SK-MEL-5 (cell line): ENCODE results near the gene BMX. TPM values are rescaled to one million over a fixed set of nuclear protein-coding genes. Genes with fewer than 3 reads are reported as not detected.

ENCODE experiments used
- DNase-seq: peaks from one replicate; pipeline ENCODE4 v3.0.0-alpha.2; 2016; ENCODE audit warnings: low read depth, low spot score
- in situ Hi-C: cut with HindIII; loops from 2 replicates; pipeline ENCODE4 v1.10.0; 2016; ENCODE audit warnings: low sequenced_read_pairs, high pct_unique_total_duplicates, low pct_unique_long_range_greater_than_20kb
- polyA plus RNA-seq, 2 experiments: library from polyadenylated mRNA; depleted of rRNA; stranded (reverse); fragments of >200 nt; gene quantifications; 2 replicates each; pipeline ENCODE4 v1.2.3, GENCODE V29; 2015
- total RNA-seq: library from RNA; depleted of rRNA; stranded (reverse); fragments of >200 nt; shearing (Covaris generic); gene quantifications from 2 replicates; pipeline ENCODE4 v1.2.3, GENCODE V29; 2014; rRNA removed

BMX gene
- total RNA-seq, result 0.32 and 0.40 TPM in 2 replicates
- 0.18 and 0.32 TPM in 2 replicates for polyA plus RNA-seq (2015; cell fraction: cytosol; rRNA removed)
- 0.65 TPM in 1 of 2 replicates, not detected in the other for polyA plus RNA-seq (2015; cell fraction: nucleus; rRNA removed)

DNA sequence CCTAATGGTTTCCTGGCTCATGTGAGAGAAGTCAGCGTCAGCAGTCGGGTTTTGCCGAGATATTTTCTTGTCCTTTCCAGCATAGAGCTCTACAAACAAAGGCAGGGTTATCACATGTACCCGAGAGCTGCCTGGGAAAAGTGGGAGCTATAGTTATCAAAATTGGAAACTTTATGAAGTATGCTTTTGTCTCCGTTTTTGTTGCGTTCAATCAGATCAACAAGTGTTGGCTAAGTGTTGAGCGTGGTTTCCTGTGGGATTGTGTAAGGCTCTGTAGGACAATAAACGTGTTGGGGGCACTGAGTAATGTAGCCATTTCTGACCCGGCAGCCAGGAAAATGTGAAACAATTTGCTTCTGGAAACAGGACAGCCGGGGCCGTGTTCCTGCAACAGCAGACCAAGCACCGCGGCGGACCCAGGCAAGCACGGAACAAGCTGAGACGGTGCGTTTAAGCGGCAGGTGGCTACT is at the start of gene BMX:
BMX (plus strand) TSS at position 311 of the 470 bp plus-strand sequence. CDS start 7,547 bp downstream, outside the sequence.
- in situ Hi-C loops, result no loop called here
- no peak for DNase-seq

DNA sequence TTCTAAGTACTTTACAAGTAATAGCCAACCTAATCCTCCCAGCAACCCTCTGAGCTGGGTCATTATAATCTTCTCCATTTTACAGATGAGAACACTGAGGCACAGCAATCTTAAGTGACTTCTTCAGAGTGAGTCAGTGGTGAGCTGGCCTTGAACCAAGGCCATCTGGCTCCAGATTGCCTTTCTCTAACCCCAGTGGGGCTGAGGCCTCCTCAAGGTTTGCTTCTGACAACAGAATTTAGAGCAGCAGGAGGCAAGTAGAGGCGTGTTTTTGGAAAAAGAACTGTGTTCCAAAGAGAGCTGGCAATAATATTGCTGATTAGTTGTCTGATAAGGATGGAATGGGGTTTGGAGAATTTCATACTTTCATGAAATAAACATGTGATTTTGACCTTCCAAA is 48.7 kb upstream of the BMX start:
- in situ Hi-C loops, result no loop called here
- no peak for DNase-seq

DNA sequence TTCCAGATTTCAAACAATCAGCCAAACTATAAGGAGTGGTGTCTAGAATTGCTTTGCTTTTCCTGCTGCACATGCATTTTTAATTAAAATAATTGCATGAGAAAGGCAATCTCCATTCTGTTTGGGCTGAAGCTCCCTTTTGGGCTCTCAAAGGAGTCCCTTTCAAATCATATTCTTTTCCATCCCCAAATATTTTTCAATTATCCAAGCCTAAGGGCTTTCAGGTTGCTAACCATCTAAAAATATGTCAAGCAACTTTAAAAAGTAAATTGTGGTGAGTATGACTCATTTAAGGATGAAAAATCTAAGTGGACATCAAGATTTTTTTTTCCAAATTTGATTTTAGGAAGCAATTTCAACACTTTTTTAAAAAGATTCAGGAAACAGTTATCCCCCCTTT is 35.9 kb upstream of the BMX start:
- in situ Hi-C loops, result no loop called here
- DNase-seq, result no peak

DNA sequence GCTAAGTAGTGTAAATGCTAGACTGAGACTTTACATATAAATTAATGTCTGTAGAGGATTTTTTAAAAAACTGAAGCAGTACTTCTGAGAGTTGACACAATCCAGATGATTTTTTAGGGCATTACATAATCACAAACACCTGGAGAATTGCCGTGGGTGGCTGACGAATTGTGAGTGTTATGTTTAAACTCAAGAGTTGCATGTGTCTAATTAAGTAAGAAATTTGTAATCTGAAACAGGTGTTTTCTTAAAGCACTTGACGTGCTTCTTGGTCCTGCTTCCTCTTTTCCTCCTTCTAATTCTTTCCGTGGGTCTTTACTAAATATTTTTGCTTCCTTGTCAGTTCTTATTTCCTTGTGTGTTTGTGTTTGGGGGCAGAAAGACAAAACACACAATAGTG is 35.3 kb upstream of the BMX start:
- in situ Hi-C loops, result no loop called here

DNA sequence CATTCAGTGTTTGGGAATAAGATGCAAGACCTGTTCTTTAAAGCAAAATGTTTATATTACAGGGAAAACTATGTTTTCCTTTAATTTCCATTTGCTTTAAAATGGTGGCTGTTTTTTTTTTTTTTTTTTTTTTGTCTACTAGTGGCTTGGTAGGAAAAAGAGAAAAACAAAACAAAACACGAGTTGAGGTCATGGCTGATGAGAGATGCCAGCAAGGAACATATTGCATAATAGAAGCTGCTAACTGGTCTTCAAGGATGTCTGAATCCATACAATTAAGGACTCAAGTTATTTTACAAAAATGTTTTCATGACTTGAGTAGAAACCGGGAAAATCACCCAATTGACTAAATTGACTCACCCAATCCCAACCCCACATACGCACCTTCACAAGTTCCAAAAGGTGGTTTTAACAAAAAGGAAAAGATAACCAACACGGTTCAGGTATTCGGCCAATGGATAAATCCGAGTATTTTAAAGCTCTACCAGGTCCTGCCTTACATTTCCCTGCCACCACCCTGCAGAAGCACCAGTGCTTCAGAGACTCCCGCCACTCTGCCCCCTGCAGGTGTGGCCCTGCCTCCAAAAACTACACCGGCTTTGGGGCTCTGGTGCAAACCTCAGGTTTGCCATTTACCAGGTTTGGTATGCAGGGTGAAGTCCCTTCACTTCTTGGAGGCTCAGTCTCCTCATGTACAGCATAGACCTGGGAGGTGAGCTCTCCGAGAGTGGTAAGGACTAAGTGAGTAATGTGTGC is 34.5 kb upstream of the BMX start:
- no peak for DNase-seq
- in situ Hi-C loops, result no loop called here

More for the DNA sequence above, 35.3 kb upstream of the BMX start:
- DNase-seq, result no peak

DNA sequence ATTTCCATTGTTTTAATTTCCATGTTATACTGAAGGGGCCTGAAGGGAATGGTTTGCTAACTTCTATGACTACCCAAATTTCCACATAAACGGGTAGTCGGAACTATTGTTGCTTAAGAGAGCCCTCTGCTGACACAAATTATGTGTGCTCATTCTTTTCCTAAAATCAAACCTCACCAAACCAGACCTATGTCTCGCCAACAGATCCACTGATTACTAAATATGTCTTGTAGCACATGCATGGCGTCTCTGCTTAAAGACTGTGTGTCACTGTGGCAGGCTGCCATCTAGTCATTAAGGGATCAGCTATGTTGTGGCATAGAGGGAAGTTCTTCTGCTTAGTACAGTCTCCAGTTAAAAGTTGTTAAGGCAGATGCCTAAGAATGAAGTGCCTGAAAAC is 32.6 kb upstream of the BMX start:
- in situ Hi-C loops, result no loop called here

DNA sequence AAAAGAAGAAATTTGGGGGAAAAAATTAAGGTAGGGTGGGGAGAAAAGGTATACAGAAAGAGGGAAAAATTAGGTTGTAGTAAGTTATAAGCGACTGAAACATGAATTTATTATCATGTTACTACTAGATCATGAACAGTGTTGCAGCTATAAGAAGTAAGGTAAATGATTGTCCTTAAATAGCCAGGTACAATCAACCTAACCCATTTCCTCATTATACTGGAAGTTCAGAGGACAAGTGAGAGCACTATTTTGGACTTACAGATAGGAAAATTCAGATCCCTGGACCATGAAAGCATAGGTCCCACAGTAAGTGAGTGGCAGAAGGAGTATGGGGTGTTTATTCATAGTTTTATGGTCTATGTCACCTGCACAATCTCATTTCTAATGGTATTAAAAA is 31.0 kb upstream of the BMX start:
- in situ Hi-C loops, result no loop called here
- no peak for DNase-seq

More for the DNA sequence above, 32.6 kb upstream of the BMX start:
- DNase-seq, result no peak

DNA sequence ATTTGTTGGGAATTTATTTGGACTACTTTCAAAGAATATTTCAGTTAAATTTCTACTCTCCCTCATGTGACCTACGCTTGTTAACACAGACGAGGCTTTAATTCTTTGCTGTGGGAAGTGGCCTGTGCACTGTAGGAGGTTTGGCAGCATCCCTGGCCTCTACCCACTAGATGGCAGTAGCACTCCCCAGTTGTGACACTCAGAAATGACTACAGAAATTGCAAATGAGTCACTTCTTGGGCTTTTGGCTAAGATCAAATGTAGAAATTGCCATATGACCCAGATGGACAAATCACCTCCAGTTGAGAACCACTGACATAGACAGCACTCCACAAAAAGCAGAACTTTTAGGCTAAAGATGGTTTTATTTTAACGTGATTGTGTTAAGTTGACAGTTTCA is 29.6 kb upstream of the BMX start:
- in situ Hi-C loops, result no loop called here
- DNase-seq, result peak; percentile 84

DNA sequence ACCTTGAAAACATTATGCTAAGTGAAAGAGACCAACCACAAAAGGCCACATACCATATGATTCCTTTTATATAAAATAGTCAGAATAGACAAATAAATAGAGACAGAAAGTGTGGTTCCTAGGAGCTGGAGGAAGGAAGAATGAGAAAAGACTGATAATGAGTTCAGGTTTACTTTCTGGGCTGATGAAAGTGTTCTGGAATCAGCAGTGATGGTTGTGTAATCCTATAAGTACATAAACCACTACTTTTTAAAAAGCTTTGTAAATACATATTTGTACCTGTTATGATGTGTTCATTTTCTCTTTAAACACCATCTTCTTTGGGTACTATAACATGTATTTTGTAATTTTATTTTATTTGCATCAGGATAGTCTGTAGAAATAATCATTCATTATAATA is 28.1 kb upstream of the BMX start:
- no peak for DNase-seq
- in situ Hi-C loops, result no loop called here

DNA sequence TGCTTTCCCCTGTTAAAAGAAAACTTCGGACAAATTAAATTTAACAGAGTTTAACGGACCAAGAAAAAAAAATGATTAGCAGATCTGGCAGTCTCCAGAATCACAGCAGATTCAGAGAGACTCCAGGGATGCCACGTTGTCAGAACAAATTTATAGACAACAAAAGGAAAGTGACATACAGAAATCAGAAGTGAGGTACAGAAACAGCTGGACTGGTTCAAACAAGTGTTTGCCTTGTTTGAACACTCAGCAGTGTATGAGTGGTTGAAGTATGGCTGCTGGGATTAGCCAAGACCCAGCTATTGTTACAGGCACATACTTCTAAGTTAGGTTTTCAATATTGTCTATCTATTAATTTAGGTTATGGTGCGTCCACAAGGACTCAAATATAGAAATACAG is 26.6 kb upstream of the BMX start:
- in situ Hi-C loops, result no loop called here
- DNase-seq, result no peak

DNA sequence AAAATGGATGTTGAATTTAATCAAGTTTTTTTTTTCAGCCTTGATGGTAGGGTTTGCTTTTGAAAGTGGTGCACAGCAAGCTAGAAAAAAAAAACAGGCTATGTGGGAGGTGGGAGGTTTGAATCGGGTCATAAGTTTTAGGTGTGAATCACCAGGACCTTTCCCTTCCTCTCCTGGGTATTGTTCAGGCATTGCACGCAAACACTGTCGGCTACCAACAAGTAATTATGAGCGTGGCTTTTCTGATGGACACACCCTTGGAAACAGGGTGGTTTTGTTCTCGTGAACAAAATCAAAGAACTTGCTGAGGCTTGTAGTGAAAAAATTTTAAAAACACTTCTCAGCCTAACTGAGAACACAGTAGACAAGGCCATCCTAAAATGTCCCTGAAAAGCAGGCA is 25.6 kb upstream of the BMX start:
- in situ Hi-C loops, result no loop called here
- no peak for DNase-seq

DNA sequence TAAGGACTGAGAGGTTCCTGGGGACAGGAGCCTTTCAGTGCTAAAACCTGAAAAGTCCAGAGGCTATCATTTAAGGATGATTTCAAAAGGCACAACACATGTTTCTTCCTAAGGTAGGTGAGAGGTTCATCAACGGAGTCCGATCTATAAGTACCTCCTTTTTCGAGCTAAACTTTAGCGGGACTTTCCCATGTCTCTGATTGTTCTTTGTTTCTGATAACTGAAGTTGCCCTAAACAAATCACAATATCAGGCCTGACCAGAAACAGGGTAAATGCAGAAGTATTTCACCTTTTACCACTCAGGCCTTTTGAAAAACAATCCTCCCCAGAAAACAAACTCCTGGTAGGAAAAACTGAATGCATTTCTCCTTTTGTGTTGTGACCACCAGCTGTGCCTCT is 25.1 kb upstream of the BMX start:
- in situ Hi-C loops, result no loop called here

DNA sequence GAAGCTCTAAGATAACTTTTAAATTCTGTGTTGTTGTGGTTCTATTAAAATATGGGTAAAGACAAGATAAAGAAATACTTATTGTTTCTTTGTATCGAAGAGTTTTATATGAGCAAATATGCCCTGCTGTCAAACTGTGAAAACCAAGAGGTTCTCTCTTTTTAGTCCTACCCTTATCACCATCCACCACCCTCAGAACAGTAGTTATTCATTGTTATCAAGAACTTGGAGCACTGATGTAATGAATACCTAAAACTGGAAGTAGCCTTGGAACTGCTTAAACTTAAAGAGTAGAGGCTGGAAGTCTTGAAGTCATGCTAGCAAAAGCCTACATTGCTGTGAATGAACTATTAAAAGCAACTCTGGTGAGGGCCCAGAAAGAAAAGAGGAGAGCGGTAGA is 16.7 kb upstream of the BMX start:
- in situ Hi-C loops, result no loop called here
- no peak for DNase-seq

More for the DNA sequence above, 25.1 kb upstream of the BMX start:
- no peak for DNase-seq

DNA sequence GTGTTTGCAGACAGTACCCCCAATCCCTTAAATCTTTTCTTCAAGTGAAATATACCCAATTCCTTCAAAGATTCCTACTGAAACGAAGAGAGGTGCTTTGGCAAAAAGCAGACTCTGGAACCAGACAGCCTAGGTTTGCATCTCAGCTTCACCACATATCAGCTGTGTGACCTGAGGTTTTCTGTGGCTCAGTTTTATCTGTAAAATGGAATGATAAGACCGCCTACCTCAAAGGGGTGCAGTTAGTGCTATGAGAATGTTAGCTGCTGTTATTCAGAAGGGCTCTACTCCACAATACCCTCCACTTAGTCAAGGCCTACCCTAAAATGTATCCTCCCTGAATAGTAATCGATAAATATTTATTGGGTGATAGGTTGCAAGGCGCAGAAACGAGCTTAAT is 8.1 kb upstream of the BMX start:
- DNase-seq, result no peak
- in situ Hi-C loops, result no loop called here

DNA sequence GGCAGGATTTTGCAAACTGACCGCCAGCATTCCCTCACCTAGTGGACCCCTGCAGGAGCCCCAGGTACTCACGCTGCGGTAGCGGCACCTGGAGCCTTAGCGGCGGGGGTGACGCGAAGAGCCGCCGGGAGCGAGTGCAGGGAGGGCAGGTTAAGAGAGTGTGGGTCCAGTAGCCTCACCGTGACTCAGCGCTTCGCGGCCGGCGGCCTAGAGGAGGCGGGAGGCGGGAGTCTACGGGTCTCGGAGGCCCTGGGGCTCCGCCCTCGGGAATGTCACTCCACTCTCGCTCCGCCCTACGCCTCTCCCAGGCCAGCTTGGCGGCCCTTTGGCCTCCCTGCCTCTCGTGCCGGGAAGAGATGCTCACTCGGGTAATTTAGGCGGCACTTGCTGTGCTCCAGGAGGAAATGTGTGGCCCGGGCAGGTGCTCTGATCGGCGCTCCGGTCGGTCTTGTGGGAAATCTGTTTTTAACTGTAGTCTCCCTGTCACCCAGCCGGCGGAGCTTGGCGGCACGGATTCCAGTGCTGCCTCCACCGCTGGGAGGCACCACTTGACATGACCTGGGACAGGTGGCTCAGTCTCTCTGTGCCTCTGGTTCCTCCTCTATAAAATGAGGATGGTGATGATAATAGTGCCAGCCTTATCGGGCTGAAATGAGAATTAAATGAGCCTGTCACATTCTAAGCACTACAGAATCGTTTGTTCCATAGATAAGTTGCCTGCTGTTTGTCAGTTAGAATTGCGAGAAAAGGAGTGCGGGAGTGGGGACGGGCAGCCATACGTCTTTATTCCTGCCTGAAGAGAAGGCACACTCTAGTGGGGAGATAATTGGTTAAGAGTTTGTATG is 7.3 kb upstream of the BMX start, which contains the start of gene PIR:
PIR (minus strand) TSS at position 216 of the 845 bp plus-strand sequence. CDS start 2,076 bp downstream, outside the sequence.
- in situ Hi-C loops, result no loop called here
- DNase-seq, result peak; percentile 92

DNA sequence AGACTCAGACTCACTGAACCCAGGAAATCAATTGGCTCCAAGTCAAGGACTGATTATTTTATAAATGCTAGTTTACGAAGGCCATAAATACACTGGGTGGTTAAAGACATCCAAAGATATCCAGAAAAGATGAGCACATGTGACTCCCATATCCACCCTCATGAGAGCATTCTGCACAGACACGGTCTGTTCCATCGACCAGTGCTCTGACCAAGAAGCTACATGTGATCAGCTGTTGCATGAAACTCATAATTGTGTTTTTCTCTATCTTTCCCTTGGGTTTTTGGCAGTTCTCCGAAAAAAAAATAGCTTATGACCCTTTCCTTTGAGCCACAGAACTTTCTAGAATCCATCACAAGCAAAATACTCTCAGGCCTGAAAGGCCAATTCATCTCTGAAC is 4.8 kb upstream of the BMX start:
- in situ Hi-C loops, result no loop called here
- peak; percentile 98 for DNase-seq

DNA sequence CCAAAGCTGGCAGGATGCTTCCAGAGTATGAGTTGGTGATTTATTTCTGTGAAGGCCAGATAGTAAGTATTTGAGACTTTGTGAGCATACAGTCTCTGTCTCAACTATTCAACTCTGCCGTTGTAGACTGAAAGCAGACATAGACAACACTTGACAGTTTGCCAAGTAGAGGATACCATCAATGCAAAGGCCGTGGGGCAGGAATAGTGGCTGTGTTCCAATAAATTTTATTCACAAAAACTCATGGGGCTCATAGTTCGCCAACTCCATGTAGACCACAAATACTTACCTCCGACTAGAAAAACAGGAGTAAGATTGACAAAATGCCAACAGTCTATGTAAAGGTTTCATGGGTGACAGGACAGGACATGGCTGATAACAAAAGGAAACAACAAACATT is 3.8 kb upstream of the BMX start:
- in situ Hi-C loops, result no loop called here
- peak; percentile 53 for DNase-seq

DNA sequence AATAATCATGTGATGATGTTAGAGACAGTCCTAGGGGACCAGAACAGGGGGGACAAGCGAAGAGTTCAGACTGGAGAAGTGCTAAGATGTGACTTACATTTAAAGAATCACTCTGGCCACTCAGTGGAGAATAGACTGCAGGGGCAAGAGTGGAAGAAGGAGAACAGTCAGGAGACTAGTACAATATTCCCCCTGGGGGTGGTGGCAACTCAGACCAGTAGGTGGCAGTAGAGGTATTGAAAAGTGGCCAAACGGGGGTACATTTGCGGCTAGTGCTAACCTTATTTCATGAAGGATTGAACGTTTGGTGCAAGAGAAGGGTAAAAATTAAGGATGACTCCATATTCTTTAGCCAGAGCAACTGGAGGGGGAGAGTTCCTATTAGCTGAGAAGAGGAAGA is 2.7 kb upstream of the BMX start:
- peak; percentile 87 for DNase-seq
- in situ Hi-C loops, result no loop called here
